GM19452 (cell line): Measurements from ENCODE around the gene GAPDH.
"Not testable (repeated sequence)": the region's sequence is repeated elsewhere in the genome, so short reads cannot be mapped to it uniquely, and the experiment has no call there.

ENCODE experiments used
- ATAC-seq: cut with Tn5 transposase; IDR thresholded peaks from one replicate; pipeline ENCODE4 v1.9.1; 2021; ENCODE audit not compliant: unreplicated experiment

GAPDH gene

GRCh38 chr12:6528539-6529235, 5.6 kb upstream of the GAPDH start:
- ATAC-seq: no peak

- ATAC-seq: no peak
These were observed 5.0 kb upstream of the GAPDH start for GRCh38 chr12:6529291-6529737.

GRCh38 chr12:6530576-6531260, 3.6 kb upstream of the GAPDH start:
- ATAC-seq: no peak

GRCh38 chr12:6532051-6532926, 2.0 kb upstream of the GAPDH start:
- no peak for ATAC-seq

- ATAC-seq: no peak
These were observed 1.2 kb upstream of the GAPDH start for GRCh38 chr12:6532927-6533652.

GRCh38 chr12:6533653-6533922, 729 bp upstream of the GAPDH start:
- no peak for ATAC-seq

- peak; percentile 13 for ATAC-seq
These were observed 303 bp downstream of the GAPDH start for GRCh38 chr12:6534695-6534944.

GRCh38 chr12:6534945-6535696, 804 bp downstream of the GAPDH start:
- peak; percentile 8 for ATAC-seq

GRCh38 chr12:6535697-6535946, 1.3 kb downstream of the GAPDH start:
- ATAC-seq: no peak

- no peak for ATAC-seq
These were observed 1.9 kb downstream of the GAPDH start for GRCh38 chr12:6535960-6536847.

- no peak for ATAC-seq
These were observed 2.7 kb downstream of the GAPDH start for GRCh38 chr12:6536894-6537579.

GRCh38 chr12:6537580-6538419, 3.5 kb downstream of the GAPDH start:
- ATAC-seq: not testable (repeated sequence)

- ATAC-seq: no peak
These were observed 4.3 kb downstream of the GAPDH start for GRCh38 chr12:6538420-6539313.

- no peak for ATAC-seq
These were observed 5.0 kb downstream of the GAPDH start for GRCh38 chr12:6539314-6539682.

GRCh38 chr12:6539707-6540134, 5.4 kb downstream of the GAPDH start:
- no peak for ATAC-seq

GRCh38 chr12:6540181-6540877, 6.0 kb downstream of the GAPDH start:
- ATAC-seq: no peak
